CD4-positive, alpha-beta T cell treated with Interleukin-6 at 100 ng/mL for 8 hours (primary cell): ENCODE data around the gene ECSCR.

ENCODE experiments used
- DNase-seq: peaks from one replicate; pipeline ENCODE4 v3.0.0-alpha.2; 2020; ENCODE audit warnings: mixed read lengths, low spot score

ECSCR gene

GRCh38 chr5:139473565-139473964, 11.0 kb upstream of the ECSCR start:
- no peak for DNase-seq

DNA sequence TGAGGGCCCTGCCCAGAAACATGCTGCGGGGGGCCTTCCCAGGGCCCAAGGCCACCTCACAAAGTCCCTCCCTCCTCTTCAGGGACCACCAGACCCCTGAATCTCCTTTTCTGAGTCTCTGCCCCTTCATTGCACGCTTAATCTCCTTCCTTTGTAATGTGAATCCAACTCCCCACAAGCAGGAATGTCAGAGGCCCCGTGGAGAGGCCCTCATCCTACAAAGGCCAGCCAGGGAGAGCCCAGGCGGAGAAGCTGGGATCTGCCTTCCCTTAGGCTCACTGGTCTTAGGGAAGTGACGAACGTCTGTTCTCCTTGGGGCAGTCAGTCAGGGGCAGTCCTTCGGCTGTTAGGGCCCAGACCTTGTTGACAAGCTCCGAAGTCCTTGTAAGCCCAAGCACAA, 10.6 kb upstream of the ECSCR start:
- DNase-seq: no peak

- DNase-seq: no peak
These were observed 10.0 kb upstream of the ECSCR start for GRCh38 chr5:139472386-139473030.

DNA sequence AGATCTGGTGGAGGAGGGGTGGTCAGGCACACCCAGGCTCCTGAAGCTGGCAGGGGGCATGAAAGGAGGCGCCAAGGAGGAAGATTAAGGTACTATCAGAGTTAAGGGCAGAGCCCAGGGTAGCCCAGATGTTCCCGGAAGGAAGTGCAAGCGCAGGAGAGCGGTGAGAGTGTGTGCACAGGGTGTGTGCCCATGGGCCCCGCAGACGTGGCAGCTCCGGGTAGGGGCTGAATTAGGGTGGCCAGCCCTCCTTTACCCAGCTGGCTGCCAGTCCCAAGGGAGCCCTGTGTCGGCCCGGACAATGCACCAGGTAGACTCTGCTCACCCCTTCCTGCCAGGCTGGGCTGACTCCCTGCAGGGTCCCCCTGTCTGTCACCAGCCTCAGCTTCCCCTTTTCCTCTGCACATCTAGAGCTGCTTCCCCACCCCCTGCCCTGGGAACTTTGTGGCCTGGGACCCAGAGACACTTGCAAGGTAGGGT, 8.3 kb upstream of the ECSCR start, which contains the start of gene SMIM33:
Gene SMIM33 (plus strand): TSS at position 184 of the 480 bp plus-strand sequence. CDS start 118 bp downstream, at position 302.
- peak; percentile 60 for DNase-seq

DNA sequence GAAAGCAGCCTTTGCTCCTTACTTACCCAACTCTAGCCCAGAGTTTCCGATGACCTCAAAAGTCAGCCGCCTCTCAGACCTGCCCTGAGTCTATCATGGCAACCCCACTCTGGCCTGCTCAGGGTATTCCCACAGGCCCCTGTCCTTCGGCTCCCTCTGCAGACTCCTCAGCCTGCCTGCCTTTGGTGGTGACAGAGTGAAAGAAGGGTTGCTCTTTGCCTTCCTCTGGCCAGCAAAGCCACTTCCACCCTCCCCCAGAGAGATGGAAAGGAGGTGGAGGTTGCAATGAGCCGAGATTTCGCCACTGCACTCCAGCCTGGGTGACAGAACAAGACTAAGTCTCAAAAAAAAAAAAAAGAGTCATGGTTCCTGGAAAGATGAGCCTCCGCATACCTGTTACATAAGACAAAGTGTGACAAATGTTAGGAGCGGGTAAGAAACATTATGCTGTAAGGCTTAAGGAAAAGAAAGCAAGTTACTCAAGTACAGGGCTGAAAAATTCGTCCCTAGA, 5.9 kb upstream of the ECSCR start:
- DNase-seq: no peak

DNA sequence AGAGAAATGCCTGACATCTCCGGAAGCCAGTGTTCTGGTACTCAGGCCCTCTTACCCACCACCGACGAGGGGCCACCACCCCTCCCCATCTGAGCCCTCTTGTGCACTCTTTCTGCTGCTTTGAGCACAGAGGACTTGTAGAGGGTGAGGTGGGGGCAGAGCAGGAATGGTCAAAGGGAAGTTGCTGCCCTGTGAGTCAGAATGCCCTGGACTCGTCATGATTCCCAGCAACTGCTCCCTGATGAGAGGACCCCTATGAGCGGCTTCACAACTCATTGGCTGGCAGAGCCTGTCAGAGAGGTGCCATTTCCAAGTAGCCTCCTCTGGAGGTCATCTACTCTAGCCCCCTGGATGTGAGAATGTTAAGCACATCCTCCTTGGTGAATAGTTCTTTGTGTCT, 845 bp downstream of the ECSCR start:
- DNase-seq: no peak

DNA sequence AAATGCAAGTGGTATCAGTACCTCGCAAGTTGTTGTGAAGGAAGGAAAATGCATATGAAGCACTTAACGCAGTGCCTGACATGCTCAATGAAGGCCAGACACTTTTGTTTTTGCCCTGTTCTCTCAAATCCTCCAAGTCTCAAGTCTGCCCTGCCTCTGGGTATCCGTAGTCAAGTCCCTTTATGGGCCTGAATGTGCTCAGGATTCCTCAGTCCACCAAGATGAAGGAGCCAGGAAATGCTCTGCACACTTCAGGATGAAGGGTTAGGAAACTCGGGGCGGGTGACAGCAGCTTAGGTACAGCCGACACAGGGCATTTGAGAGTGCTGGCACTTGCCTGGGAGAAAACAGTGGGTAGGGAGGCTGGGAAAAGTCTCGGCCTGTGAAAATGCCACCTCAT, 1.4 kb downstream of the ECSCR start:
- no peak for DNase-seq

GRCh38 chr5:139460455-139460854, 2.1 kb downstream of the ECSCR start:
- no peak for DNase-seq

DNA sequence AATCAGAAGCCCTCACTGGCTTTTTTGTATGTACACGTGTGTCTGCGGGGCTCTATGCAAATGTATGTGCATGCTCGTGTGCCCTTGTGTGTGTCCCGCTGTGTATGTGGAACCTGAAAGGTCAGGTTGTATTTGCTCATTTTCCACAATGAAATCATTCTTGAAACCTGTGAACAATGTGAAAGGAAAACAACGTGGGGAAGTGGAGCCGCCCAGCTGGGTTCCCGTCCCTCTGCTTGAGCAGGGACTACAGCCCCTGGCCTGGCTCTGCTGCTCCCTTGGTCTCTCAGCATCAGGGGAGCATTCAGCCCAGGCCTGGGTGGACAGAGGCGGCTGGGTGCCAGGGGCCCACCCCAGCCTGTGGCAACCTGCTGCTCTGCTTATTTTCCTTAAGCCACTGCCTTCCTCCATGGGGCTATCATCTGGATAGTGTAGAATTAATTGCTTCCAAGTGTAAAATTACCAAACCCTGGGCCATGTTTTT, 3.0 kb downstream of the ECSCR start:
- DNase-seq: no peak

DNA sequence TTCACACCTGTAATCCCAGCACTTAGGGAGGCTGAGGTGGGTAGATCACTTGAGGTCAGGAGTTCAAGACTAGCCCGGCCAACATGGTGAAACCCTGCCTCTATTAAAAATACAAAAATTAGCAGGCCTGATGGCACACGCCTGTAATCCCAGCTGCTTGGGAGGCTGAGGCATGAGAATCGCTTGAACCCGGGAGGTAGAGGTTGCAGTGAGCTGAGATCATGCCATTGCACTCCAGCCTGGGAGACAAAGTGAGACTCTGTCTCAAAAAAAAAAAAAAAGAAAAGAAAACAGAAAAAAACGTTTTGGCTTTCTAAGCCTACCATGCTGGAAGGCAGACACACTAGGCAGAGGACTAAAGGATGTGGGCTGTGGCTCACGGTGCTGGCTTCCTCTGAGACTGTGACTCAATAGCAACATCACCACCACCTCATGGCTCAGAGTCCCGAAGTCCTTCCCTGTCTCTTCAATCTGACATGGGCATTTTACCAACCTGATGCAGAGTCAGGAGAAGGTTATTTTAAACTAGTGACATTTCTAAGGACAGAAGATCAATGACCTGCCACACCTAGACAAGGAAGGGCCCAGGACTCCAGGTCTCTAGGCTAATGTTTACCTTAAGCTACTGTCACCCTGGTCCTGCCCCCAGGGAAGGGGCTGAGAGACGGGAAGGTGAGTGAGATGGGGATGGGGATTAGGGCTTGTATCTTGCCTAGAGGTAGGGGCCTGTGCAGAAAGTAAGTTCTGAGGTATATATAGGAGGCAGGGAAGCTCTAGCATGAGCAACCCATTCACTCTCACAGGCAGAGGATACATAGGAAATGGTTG, 3.7 kb downstream of the ECSCR start:
- peak; percentile 90 for DNase-seq

DNA sequence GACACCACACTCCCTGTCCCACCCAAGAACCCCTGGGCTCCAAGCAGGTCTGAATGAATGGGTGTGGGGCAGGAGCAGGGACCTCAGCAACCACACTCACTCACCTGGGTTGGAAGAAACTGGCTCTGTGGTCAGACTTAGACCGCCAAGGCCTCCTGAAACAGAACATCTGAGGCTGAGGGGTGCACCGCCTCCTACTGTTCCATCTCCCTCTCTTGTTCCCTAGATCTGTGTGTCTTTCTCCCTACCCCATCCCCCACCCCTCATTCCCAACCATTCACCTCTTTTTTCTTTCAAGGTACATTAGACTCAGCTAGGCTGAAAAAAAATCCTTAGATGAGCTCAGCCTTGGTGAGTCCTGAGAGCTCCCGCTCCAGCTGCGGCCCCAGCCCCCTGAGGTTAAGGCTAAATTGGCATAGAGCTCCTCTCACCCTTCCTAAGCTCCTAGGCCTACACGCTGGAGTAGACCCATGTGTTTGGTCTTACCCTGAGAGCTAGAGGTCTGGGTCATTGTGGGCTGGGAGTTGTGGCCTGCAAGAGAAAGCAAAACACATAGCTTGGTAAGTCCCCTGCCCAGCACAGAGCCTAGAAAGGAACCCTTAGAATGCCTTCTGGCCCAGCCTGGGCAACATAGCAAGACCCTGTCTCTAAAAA, 4.8 kb downstream of the ECSCR start:
- DNase-seq: no peak

GRCh38 chr5:139457241-139457640, 5.3 kb downstream of the ECSCR start:
- DNase-seq: no peak

- no peak for DNase-seq
These were observed 5.8 kb downstream of the ECSCR start for GRCh38 chr5:139456776-139457175.

DNA sequence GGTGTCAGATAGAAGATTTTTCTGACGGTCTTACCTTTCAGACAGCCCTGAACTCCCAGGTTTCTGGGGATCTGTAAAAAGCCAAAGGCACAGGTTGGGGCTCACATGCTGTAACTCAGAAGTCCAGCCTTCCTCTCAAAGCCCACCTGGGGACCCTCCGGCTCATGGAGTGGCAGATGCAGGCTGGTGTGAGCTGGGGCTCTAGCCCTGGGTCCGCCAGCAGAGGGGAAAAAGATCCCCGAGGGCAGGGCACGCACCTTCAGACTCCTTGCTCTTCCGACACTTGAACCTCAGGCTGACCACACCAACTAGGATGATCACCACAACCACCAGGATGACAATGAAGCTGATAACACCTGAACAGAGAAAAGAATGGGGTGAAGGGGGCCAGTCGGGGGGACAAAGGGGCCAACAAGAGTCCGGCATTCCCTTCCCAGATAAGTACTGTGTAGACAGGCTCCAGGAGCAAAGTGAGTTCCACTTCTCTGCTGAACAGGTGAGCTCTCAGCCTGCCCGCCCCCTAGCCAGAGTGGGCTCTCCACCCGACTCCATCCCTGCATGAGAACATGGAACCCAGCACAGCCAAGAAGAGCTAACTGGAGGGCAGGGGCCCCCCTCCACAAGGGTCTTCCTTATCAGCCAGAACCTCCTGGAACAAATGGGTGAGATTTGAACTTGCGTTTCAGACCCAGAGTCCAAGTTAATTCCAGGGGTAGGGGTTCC, 7.8 kb downstream of the ECSCR start:
- no peak for DNase-seq

DNA sequence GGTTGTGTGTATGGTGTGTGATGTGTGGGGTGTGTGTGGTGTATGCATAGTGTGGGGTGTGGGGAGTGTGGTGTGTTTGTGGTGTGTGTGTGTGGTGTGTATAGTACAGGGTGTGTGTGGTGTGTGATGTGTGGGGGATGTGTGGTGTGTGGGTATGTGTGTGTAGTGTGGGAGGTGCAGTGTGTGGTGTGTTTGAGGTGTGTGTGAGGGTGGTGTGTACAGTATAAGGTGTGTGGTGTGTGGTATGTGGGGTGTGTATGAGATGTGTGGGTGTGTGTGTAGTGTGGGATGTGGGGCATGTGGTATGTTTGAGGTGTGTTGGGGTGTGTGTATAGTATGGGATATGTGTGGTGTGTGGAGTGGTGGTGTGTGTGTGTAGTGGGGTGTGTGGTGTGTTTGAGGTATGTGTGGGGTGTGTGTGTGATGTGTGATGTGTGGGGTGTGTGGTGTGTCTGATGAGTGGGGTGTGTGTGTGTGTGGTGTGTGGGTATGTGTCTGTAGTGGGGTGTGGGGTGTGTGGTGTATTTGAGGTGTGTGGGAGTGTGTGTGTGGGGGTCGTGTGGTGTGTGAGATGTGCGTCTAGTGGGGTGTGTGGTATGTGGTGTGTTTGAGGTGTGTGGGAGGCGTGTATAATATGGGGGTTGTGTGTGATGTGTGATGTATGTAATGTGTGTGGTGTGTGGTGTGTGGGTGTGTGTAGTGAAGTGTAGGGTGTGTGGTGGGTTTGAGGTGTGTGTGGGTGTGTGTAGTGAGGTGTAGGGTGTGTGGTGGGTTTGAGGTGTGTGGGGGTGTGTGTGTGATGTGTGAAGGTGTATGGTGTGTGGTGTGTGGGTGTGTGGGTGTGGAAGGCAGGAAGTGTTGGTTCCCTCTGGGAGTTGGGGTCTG, 8.6 kb downstream of the ECSCR start:
- DNase-seq: peak; percentile 12

GRCh38 chr5:139451878-139452660, 10.5 kb downstream of the ECSCR start:
- no peak for DNase-seq

GRCh38 chr5:139451176-139451575, 11.4 kb downstream of the ECSCR start:
- no peak for DNase-seq

DNA sequence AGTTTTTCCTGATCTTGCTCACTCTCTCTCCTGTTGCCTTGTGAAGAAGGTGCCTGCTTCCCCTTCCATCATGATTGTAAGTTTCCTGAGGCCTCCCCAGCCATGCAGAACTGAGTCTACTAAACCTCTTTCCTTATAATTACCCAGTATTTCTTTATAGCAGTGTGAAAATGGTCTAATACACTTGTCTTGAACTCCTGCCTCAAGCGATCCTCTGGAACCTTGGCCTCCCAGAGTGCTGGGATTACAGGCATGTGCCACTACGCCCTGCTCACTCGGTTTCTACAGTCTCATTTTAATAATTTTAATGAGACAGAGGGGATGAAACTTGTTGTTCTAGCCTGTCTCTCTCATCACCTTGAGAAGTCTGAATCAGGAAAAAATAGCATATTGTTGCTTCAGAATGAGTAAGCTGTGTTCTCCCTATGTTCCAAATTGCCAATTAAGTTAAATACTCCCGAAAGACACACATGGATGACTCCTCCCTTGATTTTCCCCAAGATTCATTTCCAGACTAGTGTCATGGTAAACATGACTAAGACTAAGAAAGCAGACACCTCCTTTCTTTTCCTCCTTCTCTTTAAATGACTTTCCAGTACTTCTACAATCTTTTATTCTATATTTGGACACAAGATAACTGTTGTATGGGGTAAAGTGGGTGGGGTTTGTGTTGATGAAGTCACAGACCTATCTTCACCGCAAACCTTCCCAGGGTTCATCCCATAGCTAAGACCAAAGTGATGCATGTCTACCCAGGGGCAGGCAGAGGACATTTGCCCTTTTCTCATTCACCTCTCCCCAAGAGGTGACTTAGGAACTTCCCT, 15.4 kb downstream of the ECSCR start:
- DNase-seq: no peak
